Activated naive CD4-positive, alpha-beta T cell (primary cell): ENCODE measurements around the gene CBLN2.

Experiments
- DNase-seq, 4 experiments: peaks; one replicate each; lab custom pipeline; 2025; lab: John Stamatoyannopoulos, UW

CBLN2 gene

DNA sequence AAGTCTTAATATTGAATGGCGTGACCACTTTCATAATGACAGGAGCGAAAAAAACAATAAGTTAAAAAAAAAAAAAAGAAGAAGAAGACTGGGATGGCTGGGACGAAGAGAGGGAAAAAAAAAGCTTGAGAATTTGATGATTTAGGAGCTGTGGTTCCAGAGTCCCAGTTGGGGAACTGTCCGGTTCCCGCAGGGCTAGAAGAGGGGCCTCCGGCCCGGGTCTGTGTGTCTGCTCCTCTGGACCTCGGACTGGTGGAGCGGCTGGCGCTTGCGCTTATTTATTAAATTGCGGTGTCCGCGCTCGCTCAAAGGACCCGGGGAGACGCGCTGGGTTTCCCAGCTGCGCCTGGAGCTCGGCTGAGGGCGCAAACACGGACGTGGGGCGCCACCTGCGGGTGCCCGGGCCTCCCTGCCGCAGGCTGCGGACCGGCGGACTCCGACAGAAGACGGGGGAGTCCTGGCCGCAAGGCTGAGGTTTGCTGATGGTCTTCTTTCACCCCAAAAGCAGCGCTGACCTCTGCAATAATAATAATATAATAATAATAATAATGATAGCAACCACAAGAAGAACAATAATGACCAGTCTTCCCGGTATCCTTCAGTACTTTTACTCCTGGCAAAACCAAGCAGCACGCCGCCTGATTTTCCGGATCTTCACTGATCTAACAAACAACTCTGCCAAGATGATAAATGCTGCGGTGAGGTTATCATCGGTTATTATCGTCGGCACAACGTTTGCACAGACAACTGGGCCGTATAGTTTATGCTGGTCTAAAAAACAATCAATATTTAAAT, at the start of gene CBLN2:
Gene CBLN2 (minus strand): TSS at position 251 of the 795 bp plus-strand sequence. CDS start 2,182 bp downstream, outside the sequence.
- no peak for DNase-seq

DNA sequence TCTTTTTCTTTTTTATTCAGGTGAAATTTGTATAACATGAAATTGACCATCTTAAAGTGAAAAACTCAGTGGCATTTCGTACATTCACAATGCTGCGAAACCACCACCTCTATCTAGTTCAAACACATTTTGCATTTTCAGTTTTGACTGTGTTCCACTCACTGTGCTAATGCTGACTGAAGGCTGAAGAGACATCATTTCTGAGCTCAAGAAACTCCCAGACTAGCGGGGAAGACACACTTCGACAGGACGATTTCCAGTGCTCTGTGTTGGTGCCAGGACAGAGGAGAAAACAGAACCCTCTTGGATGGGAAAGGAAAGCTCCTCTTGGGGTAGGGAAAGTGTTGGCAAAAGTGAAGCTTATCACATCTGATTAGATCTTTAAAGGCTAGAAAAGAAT, 44.2 kb upstream of the CBLN2 start:
- DNase-seq: no peak

DNA sequence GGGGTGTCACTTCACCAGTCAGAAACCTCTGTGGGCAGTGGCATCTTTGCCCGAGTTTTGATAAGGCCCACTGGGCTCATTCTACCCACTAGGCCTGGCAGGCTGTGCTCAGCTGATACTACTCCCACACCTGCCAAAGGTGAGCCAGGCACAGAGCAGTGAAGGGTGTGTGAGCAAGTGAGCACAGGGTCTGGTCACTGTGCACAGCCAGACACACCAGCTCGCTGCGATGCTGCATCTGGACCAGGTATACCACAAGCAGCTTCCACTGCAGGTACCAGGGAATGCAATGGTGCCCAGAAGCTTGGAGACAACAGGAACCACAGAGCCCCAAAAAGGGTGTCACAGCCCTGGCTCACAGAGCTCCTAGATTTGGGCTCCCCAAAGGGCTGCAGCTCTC, 40.6 kb upstream of the CBLN2 start:
- DNase-seq: no peak

DNA sequence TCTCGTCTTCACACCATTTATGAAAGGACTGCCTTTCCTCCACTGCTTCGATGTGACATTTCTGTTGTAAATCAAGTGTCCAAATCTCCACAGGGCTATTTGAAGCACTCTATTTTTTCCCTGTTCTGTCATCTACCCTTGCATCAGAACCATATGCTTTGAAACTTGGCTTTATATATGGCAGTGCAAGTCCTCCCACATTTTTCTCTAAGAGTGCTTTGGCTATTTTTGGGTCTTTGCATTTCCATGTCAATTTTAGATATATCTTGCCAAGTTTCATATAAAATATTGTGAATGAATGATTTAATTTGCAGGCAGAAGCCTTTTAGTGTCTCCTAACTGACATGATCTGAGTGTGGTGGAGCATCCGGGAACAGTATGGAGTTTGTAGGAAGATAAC, 37.8 kb upstream of the CBLN2 start:
- no peak for DNase-seq

DNA sequence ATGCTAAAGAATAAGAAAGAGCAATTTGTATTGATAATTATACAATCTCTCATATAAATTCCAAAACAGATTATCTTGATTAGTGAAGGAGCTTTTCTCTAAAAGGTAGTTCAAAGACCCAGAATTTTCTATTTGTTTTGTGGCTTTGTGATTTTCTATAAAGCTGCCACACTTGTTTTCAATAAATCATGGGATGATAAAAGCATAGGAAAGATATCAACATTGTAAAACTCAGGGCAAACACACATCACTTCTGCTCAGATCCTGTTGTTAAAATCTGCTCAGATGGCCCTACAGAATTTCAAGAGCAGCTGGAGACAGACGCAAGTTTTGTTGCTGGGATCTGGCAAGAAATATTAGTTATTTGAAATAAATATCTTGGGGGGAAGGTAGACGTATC, 28.8 kb upstream of the CBLN2 start:
- DNase-seq: no peak

DNA sequence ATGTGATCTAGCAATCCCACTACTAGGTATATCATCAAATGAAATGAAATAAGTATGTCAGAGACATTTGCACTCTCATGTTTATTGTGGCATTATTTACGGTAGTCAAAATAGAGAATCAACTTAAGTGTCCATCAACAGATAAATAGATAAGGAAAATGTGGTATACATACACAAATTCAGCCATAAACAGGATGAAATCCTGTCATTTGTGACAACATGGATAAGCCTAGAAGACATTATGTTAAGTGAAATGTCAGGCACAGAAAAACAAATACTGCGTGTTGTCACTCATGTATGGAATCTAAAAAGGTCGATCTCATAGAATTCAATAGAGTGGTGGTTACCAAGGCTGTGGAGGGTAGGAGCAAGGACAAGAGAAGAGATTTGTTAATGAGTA, 22.1 kb upstream of the CBLN2 start:
- no peak for DNase-seq

DNA sequence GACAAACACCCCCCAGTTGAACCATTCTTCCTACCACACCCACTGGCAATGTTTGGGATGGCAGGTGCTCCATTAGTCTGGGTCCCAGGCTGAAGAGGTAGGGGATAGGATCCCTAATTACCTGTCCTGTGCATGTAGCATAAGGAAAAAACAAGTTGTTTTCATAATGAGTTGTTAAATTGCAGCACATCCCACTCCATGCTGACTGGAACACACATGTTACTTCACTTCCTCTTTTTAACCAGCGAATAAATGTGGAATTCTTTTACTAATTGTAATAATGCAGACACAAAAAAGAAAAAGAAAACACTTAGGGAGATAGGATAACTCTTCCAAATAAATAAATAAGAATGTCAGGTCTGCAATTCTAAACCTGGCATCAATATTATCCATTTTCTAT, 11.8 kb upstream of the CBLN2 start:
- DNase-seq: no peak

DNA sequence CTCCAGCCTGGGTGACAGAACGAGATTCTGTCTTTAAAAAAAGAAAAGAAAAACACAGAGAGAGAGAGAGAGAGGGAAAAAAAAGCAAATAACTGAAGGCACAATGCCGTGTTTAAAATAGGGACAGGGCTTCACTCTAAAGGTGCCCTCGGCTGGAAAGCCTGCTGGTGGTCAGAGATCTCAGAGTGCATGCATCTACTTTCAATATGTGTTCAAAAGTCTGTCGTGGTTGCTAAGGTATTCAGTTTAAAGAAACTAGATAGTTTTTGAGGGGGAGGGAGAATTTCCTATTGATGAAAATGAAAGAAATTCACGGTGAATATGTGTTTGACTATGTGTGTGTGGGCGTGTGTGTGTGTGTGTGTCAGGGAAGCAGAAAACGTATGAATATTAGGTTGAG, 11.0 kb upstream of the CBLN2 start:
- DNase-seq: no peak

DNA sequence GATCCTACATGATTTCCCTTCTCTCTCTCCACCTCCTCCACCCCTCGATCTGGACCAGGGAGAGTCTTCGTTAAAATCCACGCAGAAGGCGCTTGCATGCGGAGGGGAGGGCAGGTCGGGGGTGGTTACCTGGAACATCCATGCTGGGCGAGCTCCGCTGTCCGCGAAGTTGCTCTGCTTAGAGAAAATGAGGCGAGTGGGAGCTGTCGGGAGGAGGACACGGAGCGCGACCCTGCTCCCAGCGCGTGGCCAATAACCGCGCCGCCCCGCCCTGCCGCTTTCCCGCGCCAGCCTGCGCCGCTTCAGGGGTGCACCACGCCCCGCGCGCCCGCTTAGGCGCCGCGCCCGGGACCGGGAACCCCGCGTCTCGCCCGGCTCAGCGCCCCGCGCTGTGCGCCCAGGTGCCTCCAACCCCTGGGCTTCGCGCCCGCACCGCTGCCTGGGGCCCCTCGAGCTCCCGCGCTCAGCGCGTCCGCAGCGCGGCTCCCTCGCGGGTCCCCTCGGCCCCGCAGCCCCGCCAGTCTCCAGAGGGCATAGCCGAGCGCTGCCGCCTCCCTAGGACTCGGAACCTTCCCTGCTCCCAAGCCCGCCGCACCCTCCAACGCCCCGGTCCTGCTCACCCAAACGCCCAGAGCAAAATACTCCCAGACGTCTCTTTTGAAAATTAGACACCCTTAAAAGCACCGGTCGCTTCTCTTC, 636 bp downstream of the CBLN2 start:
- DNase-seq: no peak

DNA sequence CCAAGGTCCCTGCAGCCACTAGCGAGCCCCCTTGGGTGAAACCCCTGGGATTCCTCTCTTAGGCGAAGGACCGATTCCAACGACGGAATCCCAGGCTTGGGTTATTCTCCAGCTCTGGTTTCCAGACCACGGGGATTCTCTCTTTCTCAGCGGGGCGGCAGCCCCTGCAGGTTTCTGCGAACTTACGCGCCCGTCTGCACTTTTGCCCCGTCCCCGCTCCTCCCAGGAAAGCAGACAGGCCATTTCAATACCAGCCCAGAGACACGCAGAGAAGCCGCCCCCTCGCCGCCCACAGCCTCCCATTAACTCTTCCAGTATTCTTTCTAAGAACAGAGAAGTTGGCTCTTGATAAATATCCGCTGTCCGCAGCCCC, 1.2 kb downstream of the CBLN2 start:
- DNase-seq: no peak

DNA sequence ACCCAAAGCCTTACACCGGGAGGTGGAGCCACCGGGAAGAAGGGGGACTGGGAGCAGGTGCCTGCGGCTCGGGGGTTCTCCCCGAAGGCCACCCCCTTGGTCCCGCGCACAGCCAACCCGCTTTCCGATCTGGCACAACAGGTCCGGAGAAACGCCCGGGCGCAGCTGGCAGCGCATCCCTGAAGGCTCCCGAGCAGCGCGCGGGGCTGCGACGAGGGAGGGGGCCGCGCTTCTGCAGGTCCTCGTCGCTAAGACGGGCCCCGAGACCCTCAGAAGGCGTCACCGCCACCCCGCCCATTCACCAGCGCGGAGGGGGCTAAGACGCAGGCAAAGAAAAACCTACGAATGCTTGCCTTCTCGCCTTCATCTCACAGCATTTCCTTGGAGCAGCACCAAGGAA, 1.8 kb downstream of the CBLN2 start:
- no peak for DNase-seq

DNA sequence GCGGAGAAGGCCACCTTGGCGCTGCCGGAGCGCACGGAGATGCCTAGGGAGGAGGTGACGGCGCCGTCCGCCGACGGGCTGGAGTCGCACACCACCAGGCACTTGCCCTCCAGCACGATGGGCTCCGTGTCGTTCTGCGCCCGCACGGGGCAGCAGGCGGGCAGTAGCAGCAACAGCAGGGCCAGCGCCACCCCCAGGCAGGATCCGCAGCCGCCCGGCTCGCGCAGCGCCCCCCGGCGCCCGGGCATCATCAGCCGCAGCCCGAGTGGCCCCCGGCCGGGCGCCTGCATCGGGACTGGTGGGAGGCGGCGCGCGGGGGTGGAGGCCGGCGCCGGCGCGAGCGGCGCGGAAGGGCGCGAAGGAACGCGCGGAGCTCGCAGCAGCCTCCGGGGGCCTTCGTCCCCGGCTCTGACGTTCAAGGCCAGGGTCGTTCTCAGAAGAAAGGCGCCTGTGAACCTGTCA, 2.2 kb downstream of the CBLN2 start:
- DNase-seq: no peak

DNA sequence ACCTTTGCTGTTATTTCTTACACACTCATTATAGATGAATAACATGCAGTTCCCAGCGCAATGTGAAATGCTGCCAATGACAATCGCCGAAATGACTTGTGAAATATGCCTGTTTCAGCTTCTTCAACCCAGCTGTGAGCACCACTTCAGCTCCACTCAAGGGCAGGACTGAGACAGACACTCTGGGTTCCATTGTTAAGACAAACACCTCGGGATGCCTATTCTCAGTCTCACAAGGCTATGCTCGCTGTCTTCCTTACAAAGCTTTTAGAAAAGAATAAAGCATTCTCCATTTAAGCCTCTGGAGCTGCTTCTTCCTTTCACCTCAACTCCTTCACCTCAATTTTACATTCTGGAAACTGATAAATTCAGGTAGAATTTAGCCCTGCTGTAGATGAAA, 4.2 kb downstream of the CBLN2 start:
- no peak for DNase-seq

DNA sequence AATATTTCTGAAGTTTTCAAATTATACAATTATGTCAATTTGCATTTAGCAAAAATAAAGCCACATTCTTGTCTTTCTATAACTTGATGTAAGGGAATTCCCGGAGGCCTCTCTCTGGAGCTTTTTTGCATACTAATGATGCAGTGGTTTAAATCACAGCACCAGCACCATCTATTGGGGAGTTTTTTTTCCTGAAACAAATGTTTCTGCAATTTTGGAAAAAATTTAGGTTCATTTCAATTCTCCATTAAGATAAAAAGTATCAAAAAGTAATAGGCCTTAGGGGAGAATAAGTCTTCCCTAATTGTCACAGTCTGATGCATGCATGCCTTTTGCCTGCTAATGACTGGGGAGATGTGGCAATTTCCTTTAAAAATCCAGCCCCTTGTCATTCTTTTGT, 13.5 kb downstream of the CBLN2 start:
- no peak for DNase-seq

DNA sequence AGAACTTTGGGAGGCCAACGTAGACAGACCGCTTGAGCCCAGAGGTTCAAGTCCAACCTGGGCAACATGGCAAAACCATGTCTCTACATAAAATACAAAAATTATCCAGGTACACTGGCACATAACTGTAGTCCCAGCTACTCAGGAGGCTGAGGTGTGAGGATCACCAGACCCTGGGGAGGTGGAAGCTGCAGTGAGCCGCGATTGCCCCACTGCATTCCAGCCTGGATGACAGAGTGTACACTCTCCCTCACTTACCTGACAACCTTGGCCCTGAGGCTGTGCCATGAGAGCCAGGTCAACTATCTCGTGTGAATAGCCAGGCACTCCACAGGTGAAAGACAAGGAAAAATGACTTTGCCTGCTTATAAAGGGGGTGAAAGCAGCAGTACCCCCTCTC, 39.3 kb downstream of the CBLN2 start:
- no peak for DNase-seq

DNA sequence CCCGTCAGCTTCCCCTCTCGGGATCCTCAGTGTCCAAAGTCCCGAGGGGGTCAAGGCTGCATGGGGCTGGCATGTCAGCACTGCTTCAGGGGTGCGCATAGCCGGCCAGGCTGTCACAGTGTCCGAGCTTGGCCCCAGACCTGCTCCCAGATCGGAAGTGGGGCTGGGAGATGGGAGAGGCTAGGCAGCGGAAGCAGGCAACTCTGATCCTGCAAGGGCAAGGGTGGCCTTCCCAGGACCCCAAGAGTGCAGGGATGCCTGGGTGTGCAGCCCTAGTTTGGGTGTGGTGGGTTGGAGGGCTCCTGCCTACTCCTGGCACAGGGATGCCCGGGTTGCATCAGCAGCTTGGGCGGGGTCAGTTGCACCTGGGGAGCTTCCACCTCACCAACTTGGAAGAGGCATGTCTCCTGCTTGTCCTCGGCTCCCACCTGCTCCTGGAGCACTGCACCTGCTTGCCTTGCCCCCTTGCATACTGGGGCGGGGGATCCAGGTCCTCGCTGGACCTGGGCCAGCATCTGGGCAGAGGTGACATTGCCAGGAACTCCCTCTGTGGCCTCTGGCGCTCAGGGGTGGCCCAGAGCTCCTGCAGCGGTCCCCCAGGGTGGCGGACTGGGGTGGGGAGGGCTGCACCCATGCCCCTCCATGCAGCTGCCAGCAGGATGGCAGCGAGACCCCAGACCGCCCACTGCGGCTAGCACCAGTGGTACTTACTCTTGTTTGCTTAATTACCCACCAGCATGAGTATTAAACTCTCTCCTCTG, 41.3 kb downstream of the CBLN2 start:
- DNase-seq: no peak

DNA sequence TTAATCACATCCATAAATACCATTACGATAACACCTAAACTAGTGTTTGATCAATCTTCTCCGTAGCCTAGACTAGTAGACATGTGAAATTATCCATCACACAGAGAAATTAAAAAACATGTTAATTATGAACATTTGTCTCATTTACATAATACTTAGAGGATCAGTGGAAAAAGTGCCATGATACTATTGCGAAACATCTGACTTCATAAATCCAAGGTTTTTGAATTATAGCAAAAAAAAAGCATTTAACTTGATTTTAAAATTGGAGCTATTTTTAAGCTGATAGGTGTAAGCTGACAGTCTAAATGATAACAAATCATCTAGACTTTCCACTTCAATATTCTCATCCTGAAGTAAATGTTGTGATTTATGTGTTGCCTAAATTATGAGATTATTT, 51.6 kb downstream of the CBLN2 start:
- DNase-seq: no peak
